ENCODE data around the gene PIGK.

PIGK gene

GRCh38 chr1:77047978-77048614 lies 171.1 kb downstream of the PIGK start:
- H3K4me3 ChIP-seq (ENCODE audit: low read depth, low read length), result no peak overlapping the region
- DNase-seq (ENCODE audit: low read depth, low spot score), result no peak
- ChIA-PET CTCF (no interaction called here), POLR2A (no interaction called here)
- no peak for TF ChIP-seq CTCF (IDR thresholded peaks at IDR 0.05; ENCODE audit: insufficient read depth, low read length, missing control alignments)

GRCh38 chr1:77047575-77047974 lies 171.7 kb downstream of the PIGK start:
- no peak overlapping the region for H3K4me3 ChIP-seq (ENCODE audit: low read depth, low read length)
- DNase-seq (ENCODE audit: low read depth, low spot score), result no peak
- no peak for TF ChIP-seq CTCF (IDR thresholded peaks at IDR 0.05; ENCODE audit: insufficient read depth, low read length, missing control alignments)
- POLR2A ChIA-PET, result no interaction called here
- CTCF ChIA-PET, result no interaction called here

- ChIA-PET POLR2A (no interaction called here), CTCF (no interaction called here)
- no peak overlapping the region for H3K4me3 ChIP-seq (ENCODE audit: low read depth, low read length)
- no peak for TF ChIP-seq CTCF (IDR thresholded peaks at IDR 0.05; ENCODE audit: insufficient read depth, low read length, missing control alignments)
- DNase-seq (ENCODE audit: low read depth, low spot score), result no peak
These were observed 174.9 kb downstream of the PIGK start for GRCh38 chr1:77044133-77044849.

- ChIA-PET POLR2A (no interaction called here), CTCF (interaction anchor here (1.1 kb wide), 1 partner anchor 9 kb away, joined by 3 read pairs; no protein-coding TSS in a partner anchor)
These were observed 178.4 kb downstream of the PIGK start for GRCh38 chr1:77040826-77041225.

GRCh38 chr1:77039739-77040138 lies 179.5 kb downstream of the PIGK start:
- POLR2A ChIA-PET, result no interaction called here
- peak; percentile 92 for DNase-seq (ENCODE audit: low read depth, low spot score)
- no peak for TF ChIP-seq CTCF (IDR thresholded peaks at IDR 0.05; ENCODE audit: insufficient read depth, low read length, missing control alignments)
- CTCF ChIA-PET, result no interaction called here
- H3K4me3 ChIP-seq (ENCODE audit: low read depth, low read length), result no peak overlapping the region

More at GRCh38 chr1:77040826-77041225, 178.4 kb downstream of the PIGK start:
- no peak for TF ChIP-seq CTCF (IDR thresholded peaks at IDR 0.05; ENCODE audit: insufficient read depth, low read length, missing control alignments)
- no peak overlapping the region for H3K4me3 ChIP-seq (ENCODE audit: low read depth, low read length)
- no peak for DNase-seq (ENCODE audit: low read depth, low spot score)

GRCh38 chr1:77039111-77039510 lies 180.1 kb downstream of the PIGK start:
- CTCF ChIA-PET, result no interaction called here
- TF ChIP-seq CTCF (IDR thresholded peaks at IDR 0.05; ENCODE audit: insufficient read depth, low read length, missing control alignments), result no peak
- POLR2A ChIA-PET, result interaction anchor here (0.5 kb wide), 1 partner anchor 115 kb away, joined by 3 read pairs; no protein-coding TSS in a partner anchor
- no peak for DNase-seq (ENCODE audit: low read depth, low spot score)
- no peak overlapping the region for H3K4me3 ChIP-seq (ENCODE audit: low read depth, low read length)
